ENCODE measurements around the gene UGT1A4.
"Not testable (repeated sequence)": the region's sequence is repeated elsewhere in the genome, so short reads cannot be mapped to it uniquely, and the experiment has no call there.

UGT1A4 gene

GRCh38 chr2:233743464-233744259 is 25.1 kb downstream of the UGT1A4 start:
- H3K36me3 Mint-ChIP-seq (ENCODE audit: low read depth): no peaks in the 10 kb centered on the region
- H3K27ac Mint-ChIP-seq: no peak overlapping the region
- DNase-seq: no peak
- peaks cover 6% of the 10 kb centered on the region for H3K9me3 Mint-ChIP-seq
- no peaks in the 10 kb centered on the region for H3K4me1 Mint-ChIP-seq
- no peak for TF ChIP-seq CTCF (IDR thresholded peaks at IDR 0.05)
- peaks cover 9% of the 10 kb centered on the region for H3K27me3 Mint-ChIP-seq (ENCODE audit: low read depth, poor library complexity)
- H3K4me3 Mint-ChIP-seq: no peak overlapping the region

GRCh38 chr2:233745073-233745755 is 26.7 kb downstream of the UGT1A4 start:
- H3K36me3 Mint-ChIP-seq (ENCODE audit: low read depth): no peaks in the 10 kb centered on the region
- no peaks in the 10 kb centered on the region for H3K4me1 Mint-ChIP-seq
- H3K4me3 Mint-ChIP-seq: no peak overlapping the region
- DNase-seq: no peak
- no peak for TF ChIP-seq CTCF (IDR thresholded peaks at IDR 0.05)
- H3K27ac Mint-ChIP-seq: no peak overlapping the region
- peaks cover 9% of the 10 kb centered on the region for H3K27me3 Mint-ChIP-seq (ENCODE audit: low read depth, poor library complexity)
- H3K9me3 Mint-ChIP-seq: peaks cover 10% of the 10 kb centered on the region

- not testable (repeated sequence) for H3K36me3 Mint-ChIP-seq (ENCODE audit: low read depth); DNase-seq; H3K27me3 Mint-ChIP-seq (ENCODE audit: low read depth, poor library complexity); H3K4me1 Mint-ChIP-seq; H3K4me3 Mint-ChIP-seq; H3K27ac Mint-ChIP-seq
- H3K9me3 Mint-ChIP-seq: peaks cover 16% of the 10 kb centered on the region
Measured at GRCh38 chr2:233745838-233746237, 27.3 kb downstream of the UGT1A4 start.

GRCh38 chr2:233746475-233747282 is 28.1 kb downstream of the UGT1A4 start:
- H3K27ac Mint-ChIP-seq: no peak overlapping the region
- peaks cover 24% of the 10 kb centered on the region for H3K9me3 Mint-ChIP-seq
- no peak for DNase-seq
- no peak for TF ChIP-seq CTCF (IDR thresholded peaks at IDR 0.05)
- no peaks in the 10 kb centered on the region for H3K4me1 Mint-ChIP-seq
- H3K4me3 Mint-ChIP-seq: no peak overlapping the region
- H3K36me3 Mint-ChIP-seq (ENCODE audit: low read depth): no peaks in the 10 kb centered on the region
- H3K27me3 Mint-ChIP-seq (ENCODE audit: low read depth, poor library complexity): peaks cover 8% of the 10 kb centered on the region

- Mint-ChIP-seq H3K36me3 (ENCODE audit: low read depth) (no peaks in the 10 kb centered on the region), H3K4me3 (no peak overlapping the region), H3K9me3 (peaks cover 29% of the 10 kb centered on the region), H3K4me1 (no peaks in the 10 kb centered on the region), H3K27me3 (ENCODE audit: low read depth, poor library complexity) (peaks cover 8% of the 10 kb centered on the region), H3K27ac (no peak overlapping the region)
- DNase-seq: no peak
- no peak for TF ChIP-seq CTCF (IDR thresholded peaks at IDR 0.05)
Measured at GRCh38 chr2:233747283-233747544, 28.7 kb downstream of the UGT1A4 start.

- H3K4me3 Mint-ChIP-seq; H3K36me3 Mint-ChIP-seq (ENCODE audit: low read depth); DNase-seq; H3K27ac Mint-ChIP-seq; H3K4me1 Mint-ChIP-seq; H3K27me3 Mint-ChIP-seq (ENCODE audit: low read depth, poor library complexity): not testable (repeated sequence)
- peaks cover 36% of the 10 kb centered on the region for H3K9me3 Mint-ChIP-seq
Measured at GRCh38 chr2:233750689-233751088, 32.2 kb downstream of the UGT1A4 start.

- not testable (repeated sequence) for H3K4me3 Mint-ChIP-seq; DNase-seq; H3K27me3 Mint-ChIP-seq (ENCODE audit: low read depth, poor library complexity); H3K36me3 Mint-ChIP-seq (ENCODE audit: low read depth); H3K27ac Mint-ChIP-seq; H3K4me1 Mint-ChIP-seq
- H3K9me3 Mint-ChIP-seq: peaks cover 36% of the 10 kb centered on the region
Measured at GRCh38 chr2:233751212-233752009, 32.9 kb downstream of the UGT1A4 start.

All from nephron progenitor cell (in vitro differentiated cells).